ENCODE data around the gene FER.
"Not testable (repeated sequence)": the region's sequence is repeated elsewhere in the genome, so short reads cannot be mapped to it uniquely, and the experiment has no call there.

Gene FER

GRCh38 chr5:108899244-108899643 is 151.5 kb downstream of the FER start:
- not testable (repeated sequence) for DNase-seq

- no peak for DNase-seq
Observed at GRCh38 chr5:108900668-108901067, 153.0 kb downstream of the FER start.

- no peak for DNase-seq
Observed at GRCh38 chr5:108905805-108906204, 158.1 kb downstream of the FER start.

DNA sequence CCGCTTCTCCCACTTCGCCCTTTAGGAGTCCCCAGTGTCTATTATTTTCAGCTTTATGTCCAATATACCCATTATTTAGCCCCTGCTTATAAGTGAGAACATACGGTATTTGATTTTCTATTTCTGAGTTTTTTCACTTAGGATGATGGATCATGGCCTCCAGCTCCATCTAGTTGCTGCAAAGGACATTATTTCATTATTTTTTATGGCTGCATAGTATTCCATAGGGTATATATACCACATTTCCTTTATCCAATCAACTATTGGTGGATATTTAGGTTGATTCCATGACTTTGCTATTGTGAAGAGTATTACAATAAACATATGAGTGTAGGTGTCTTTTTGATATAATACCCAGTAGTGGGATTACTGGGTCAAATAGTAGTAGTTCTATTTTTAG is 162.9 kb downstream of the FER start:
- DNase-seq = no peak

GRCh38 chr5:108911055-108911454 is 163.4 kb downstream of the FER start:
- DNase-seq = no peak

DNA sequence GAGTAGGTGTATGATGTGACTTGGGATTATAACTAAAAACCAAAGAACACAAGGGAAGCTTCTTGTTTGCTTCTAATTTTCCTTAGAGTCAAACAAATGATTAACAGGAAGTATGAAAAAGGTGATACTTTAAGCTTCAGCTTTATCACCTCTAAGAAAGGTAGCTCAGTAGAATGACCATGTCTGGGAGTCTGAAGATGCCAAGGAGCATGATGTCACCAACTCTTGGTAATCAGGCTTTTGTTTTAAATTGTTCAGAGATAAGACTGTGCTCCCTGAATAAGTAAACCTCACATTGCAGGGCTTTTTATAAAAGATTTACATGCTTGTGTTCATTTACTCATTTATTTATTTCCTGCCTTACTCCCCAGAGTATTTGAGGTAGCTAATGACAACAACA is 169.9 kb downstream of the FER start:
- DNase-seq = no peak

DNA sequence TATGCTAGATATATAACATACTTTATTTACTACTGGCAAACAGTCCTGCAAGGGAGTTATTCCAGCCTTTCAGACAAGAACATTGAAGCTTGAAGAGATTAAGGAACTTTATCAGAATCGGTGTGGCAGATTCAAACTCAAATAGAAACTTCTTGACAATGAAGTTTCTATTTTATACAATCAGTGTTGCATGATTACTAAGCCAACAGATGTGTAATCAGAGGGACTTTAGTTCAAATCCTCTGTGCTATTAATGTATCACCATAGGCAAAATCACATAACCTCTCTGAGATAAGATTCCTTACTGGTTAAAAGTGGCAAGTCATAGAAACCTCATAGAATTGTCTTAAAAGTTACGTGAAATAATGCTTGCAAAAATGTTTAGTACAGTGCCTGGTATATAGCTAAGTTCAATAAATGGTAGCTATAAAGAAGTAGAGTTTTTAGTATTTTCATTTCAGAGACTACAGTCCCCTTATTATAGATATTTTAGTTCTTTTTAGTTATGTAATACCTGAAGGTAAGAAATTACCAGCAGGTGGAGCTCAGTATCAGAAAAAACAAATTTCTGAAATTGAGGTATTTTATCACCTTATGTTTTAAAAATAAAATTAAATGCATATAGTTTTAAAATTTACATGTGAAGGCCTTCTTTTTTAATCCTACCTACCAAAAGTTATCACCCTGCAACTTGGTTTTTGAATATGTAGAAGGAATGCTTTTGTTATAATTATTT is 172.1 kb downstream of the FER start:
- no peak for DNase-seq

GRCh38 chr5:108924457-108924961 is 176.8 kb downstream of the FER start:
- no peak for DNase-seq

GRCh38 chr5:108925073-108925472 is 177.4 kb downstream of the FER start:
- DNase-seq = no peak

DNA sequence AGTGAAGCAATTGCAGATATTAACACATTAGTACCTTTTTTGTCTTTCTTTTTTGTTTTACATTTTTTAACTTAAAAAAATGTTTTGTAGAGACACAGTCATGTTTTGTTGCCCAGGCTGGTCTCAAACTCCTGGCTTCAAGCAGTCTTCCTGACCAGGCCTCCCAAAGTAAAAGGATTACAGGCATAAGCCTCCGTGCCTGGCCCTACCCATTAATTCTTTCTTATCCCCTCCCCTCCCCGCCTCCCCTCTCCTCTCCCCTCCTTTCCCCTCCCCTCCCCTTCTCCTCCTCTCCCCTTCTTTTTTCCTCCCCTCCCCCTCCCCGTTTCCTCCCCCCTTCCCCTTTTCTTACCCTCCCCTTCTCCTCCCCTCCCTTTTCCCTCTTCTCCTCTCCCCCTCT is 182.4 kb downstream of the FER start:
- DNase-seq = no peak

DNA sequence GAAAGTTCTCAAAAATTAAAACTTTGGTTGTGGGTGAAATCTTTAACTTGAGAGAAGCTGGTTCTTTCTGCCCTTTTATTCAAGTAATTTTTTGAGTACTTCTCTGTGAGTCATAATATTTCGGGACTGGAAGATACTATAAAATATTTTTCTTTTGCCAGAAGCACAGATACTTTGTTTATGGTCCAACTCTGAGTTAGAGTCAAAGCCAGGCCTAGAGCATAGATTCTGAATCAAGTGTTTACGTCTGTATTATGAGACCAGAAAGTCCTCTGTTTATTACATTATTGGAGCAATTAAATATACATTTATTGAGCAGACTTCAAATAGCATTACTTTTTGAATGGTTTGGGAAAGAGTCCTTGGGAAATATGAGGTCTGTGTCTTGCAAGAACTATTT is 187.9 kb downstream of the FER start:
- no peak for DNase-seq

- DNase-seq = no peak
Observed at GRCh38 chr5:108937221-108937620, 189.5 kb downstream of the FER start.

DNA sequence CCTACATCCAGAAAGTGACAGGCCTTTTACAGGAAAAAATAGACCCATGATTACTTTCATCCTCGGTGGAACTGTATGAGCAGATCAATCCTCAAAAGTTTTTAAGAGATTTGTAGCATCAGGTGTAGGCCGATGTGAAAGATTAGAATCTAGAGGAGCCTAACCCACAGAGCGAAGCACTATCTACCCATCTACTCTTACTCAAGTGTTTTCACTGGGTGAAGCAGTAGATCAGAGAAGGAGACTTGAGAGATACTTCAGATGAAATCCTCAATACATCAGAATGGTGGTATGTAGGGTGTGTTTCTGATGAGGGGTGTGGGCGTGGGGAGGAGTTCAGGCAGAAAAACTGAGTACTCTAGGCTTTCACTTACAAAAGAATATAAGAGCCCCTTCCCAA is 192.8 kb downstream of the FER start:
- no peak for DNase-seq

- DNase-seq = no peak
Observed at GRCh38 chr5:108941746-108942145, 194.0 kb downstream of the FER start.

- DNase-seq = no peak
Observed at GRCh38 chr5:108942701-108943100, 195.0 kb downstream of the FER start.

GRCh38 chr5:108945094-108945493 is 197.4 kb downstream of the FER start:
- DNase-seq = no peak

DNA sequence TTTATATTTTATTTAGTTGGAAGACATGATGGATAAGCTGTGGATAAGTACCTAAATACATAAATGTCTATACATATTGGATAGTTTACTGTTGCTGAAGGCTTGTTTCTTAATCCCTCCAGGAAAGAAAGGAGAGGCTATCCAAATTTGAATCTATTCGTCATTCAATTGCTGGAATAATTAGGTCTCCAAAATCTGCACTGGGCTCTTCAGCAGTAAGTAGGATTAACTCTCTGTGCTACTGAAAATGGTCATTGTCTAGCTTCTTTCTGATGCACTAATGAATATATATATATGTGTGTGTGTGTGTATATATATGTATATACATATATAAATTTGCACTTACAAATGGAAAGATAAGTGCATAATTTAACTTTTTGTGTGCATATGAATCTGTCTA is 198.3 kb downstream of the FER start:
- no peak for DNase-seq

DNA sequence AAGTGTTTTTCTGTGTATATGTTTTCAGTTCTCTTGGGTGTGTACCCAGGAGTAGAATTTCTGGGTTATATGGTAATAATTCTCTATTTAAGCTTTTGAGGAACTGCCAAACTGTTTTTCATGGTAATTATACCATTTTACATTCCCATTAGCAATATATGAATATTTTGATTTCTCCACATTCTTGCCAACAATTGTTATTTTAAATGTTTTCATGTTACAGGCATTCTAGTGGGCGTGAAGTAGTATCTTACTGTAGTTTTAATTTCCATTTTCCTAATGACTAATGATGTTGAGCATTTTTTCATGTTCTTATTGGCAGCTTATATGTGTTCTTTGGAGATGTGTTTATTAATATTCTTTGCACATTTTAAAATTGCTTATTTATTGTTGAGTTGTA is 199.5 kb downstream of the FER start:
- DNase-seq = no peak

DNA sequence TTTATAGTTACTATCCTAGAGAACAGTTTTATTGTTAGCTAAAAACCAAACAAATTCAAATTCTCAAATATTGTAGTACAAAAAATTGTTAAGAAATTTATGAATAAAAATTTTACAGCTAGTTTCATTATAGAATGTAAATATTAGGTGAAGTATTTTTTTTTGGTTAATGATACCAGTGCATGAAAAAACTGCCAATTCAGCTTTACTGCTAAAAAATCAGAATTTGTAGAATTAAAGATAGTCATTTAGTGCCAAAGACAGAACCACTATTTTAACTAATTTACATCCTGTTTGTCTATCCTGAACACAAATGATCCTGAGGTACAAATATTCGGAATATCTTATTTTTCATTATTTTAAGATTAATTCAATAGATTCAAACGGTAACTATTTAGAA is 202.6 kb downstream of the FER start:
- no peak for DNase-seq

- no peak for DNase-seq
Observed at GRCh38 chr5:108953940-108954339, 206.2 kb downstream of the FER start.

DNA sequence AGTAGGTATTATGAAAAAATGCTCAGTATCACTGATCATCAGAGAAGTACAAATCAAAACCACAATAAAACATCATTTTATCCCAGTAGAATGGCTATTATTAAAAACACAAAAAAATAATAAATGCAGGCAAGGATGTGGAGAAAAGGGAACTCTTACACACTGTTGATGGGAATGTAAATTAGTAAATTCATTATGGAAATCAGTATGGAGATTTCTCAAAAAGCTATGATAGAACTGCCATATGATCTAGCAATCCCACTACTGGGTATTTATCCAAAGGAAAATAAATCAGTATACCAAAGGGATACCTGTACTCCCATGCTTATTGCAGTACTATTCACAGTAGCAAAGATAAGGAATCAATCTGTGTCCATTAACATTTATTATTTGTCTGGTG is 209.6 kb downstream of the FER start:
- no peak for DNase-seq

DNA sequence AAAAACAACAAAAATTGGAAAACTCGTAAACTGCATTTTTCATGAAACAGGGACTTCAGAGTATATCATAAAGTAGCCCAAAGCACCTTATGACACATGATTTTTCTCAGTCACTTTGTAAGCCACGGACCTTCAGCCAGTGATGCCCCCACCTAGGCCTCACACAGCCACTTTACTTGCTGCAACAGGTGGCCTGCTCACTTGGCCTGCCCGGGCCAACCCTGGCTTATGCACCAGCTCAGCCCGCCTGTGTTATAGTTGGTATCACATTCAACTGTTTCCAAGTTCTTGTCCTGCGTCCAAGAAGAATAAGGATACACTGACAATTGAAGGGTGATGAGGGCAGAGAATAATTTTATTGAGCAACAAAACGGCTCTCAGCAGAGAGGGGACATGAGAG is 219.2 kb downstream of the FER start:
- no peak for DNase-seq

DNA sequence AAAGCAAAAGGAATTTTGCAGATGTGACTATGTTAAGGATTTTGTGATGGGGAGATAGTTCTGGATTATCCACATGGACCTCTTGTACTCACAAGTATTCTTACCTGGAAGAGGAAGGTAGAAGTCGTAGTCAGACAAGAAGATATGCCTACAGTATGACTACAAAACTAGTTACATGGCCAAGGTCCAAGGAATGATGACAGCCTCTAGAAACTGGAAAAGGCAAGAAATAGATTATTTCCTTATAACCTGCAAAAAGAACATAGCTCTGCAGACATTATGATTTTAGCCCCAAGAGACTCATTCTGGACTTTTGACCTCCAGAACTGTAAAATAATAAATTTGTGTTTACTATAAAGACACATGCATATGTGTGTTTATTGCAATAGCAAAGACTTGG is 226.9 kb downstream of the FER start:
- DNase-seq = no peak

GRCh38 chr5:108975697-108976096 is 228.0 kb downstream of the FER start:
- no peak for DNase-seq

DNA sequence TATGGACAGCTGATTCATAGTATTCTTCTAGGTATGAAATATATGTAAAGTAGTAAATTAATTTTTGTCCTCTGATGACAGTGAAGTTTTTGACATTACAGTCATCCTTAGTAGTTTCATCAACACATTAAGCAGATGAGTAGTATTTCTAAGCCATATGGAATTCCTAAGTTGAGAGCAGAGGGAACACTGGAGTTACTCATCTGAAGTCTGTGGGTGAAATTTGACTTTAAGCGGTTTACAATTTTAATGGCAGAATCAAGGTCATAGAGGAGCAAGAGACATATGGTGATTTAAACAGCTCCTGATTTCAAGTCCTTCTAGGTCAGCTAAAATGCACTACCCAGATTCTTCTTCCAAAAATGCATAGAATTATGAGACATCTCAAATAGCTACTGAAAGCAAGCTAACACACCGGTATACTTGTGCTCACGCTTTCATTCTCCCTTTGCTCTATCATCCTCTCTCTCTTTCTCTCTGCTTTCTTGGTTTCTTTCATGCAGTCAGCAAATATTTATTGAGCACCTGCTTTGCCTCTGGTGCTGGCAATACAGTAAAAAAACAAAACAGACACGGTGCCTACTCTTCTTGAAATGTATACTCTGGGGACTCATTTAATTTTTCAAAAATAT is 235.9 kb downstream of the FER start:
- no peak for DNase-seq
